WTC11 (cell line): Measurements from ENCODE around the gene ABHD1.

Experiments used
- ATF3 ChIP-seq: sonication (generic); formaldehyde crosslinking; conservative IDR thresholded peaks from 2 replicates; pipeline ENCODE4 v1.8.1; 2022; ENCODE audit warnings: mild to moderate bottlenecking, missing genetic modification reagents
- CREB1 ChIP-seq: sonication (generic); formaldehyde crosslinking; IDR thresholded peaks from 2 replicates; pipeline ENCODE4 v1.8.0; 2023; ENCODE audit warnings: mild to moderate bottlenecking, missing genetic modification reagents
- CTCF ChIP-seq: fragments of 200-600 bp; IDR thresholded peaks from 2 replicates; pipeline ENCODE4 v1.8.0; 2022; ENCODE audit warnings: antibody characterized with exemption
- ETV6 ChIP-seq: sonication (generic); formaldehyde crosslinking; IDR thresholded peaks from 2 replicates; pipeline ENCODE4 v1.8.1; 2022; ENCODE audit warnings: mild to moderate bottlenecking, missing genetic modification reagents
- FOXJ3 ChIP-seq: sonication (generic); formaldehyde crosslinking; IDR thresholded peaks from 2 replicates; pipeline ENCODE4 v1.9.0; 2021; ENCODE audit warnings: missing genetic modification reagents, mild to moderate bottlenecking, borderline replicate concordance
- IRF2 ChIP-seq: sonication (generic); formaldehyde crosslinking; IDR thresholded peaks from 2 replicates; pipeline ENCODE4 v1.8.0; 2022; ENCODE audit warnings: low read depth, missing genetic modification reagents, borderline replicate concordance

GRCh38 chr2:27099334-27099955 is 24.2 kb upstream of the ABHD1 start:
- TF ChIP-seq CREB1 (CRISPR knock-in tag) = no peak
- TF ChIP-seq FOXJ3 = no peak
- no peak for TF ChIP-seq ETV6
- no peak for TF ChIP-seq ATF3 (CRISPR knock-in tag)
- TF ChIP-seq CTCF = no peak
- TF ChIP-seq IRF2 (CRISPR knock-in tag) = no peak
